Measurements from ENCODE around the gene QPCTL.
A peak's percentile ranks its signal among the peaks of the same experiment; 100 is the strongest.
"Not testable (repeated sequence)": the region's sequence is repeated elsewhere in the genome, so short reads cannot be mapped to it uniquely, and the experiment has no call there.

The QPCTL gene

DNA sequence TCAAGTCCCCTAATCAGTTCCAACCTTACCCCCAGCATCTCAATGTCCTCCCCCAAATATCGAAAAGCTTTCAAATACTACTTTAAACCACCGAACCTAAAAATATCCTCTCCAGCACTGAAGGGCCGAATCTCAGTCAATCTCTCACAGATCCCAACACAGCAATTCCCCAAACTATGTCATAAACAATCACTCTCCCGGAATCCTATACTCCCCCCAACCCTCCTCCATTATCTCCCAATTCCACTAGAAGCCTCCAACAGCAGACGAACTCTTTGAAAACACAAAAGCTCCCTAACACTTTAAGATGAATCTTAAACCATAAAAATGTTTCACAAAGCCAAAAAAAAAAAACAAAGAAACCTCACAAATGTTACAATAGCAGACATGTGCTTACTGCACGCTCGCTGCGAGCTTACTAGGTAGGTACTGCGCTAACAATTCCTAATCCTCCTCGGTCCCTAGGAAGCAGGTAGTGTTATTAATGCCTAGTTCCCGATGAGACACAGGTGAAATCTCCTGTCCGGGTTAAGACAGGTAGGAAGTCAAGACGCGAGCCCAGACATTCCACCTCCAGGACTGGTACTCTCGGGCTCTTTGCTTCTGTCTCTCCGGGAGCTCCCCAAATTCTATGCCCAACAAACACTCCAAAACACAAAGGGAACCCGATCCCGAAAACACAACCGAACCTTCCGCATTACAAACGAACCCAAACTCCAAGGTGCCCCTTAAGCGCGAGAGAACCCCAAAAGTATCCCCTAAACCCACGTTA lies 24.1 kb downstream of the QPCTL start:
- no peak for DNase-seq (ENCODE audit: low read depth in 2 of 2, low spot score in 1 of 2)

DNA sequence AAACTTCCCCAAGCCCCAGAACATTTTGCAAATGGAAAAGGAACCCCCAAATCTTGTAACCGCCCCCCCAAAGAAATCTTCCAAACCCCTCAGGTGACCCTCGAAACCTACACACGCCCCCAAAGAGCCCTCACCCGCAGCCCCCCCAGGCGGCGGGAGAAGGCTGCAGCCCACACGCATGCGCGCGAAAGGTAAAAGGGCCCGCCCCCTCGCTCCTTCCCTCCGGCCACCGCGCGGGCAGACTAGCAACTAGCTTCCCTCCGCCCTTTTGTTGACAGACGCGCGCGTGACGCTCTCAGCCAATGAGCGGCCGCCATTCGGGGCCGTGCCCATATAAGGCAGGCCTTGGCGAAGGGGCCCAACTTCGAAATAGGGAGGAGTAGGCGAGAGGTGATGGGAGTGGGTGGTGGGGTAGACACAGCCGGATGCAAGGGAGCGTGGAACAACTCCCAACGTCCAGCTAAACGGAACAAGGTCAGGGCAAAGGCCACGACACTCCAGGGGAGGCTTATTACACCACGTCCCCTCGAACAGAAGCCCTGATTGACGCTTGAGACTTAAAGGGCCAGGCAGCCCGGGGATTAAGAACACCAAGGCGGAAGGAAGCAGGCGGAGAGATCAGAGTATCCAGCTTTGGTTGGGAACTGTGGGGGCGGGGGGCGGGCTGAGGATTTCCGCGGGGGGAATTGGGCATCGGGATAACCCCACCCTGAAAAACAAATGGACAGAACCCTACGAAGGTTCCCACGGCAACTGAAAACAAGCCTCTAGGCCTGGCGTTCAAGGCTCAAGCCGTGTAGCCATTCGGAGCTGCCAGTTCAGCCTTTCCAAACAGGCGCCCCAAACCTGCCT lies 24.9 kb downstream of the QPCTL start:
- DNase-seq (ENCODE audit: low read depth in 2 of 2, low spot score in 1 of 2) = peak; percentile 93 to 96

DNA sequence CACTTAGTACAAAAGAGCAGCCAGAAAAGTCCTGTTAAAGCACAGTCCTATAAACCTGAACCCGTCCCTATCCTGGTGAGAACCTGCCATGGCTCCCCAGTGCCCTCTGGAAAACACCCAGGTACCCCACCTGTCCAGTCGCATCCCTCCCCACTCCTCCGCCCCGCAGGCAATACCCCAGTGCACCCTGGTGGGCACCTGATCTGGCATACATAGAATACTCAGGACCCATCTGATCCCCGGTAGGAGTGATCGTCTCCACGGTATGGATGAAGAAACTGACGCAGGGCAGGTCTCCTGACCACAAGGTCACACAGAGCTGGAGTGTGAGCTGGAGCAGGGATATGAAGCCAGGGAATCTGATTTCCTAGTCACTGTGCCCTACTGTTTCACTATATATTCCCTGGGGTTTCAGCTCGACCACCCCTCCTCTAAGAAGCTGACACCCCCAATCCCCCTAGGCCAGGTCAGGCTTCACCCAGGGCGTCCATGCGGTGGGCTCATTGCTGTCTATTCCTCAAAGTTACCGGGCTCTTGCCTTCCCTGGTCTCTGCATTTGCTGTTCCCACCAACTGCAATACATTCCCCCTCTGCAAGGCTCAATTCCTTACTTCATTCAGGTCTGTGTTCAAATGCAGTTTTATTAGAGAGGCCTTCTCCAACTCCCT lies 25.7 kb downstream of the QPCTL start:
- no peak for DNase-seq (ENCODE audit: low read depth in 2 of 2, low spot score in 1 of 2)

DNA sequence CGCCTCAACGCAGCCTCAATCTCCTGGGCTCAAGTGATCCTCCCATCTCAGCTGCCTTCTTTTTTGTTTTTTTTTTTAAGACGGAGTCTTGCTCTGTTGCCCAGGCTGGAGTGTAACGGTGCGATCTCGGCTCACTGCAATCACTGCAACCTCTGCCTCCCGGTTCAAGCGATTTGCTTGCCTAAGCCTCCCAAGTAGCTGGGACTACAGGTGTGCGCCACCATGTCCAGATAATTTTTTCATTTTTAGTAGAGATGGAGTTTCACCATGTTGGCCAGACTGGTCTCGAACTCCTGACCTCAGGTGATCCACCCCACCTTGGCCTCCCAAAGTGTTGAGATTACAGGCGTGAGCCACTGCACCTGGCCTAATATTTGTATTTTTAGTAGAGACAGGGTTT lies 27.6 kb downstream of the QPCTL start:
- DNase-seq (ENCODE audit: low read depth in 2 of 2, low spot score in 1 of 2) = not testable (repeated sequence)

DNA sequence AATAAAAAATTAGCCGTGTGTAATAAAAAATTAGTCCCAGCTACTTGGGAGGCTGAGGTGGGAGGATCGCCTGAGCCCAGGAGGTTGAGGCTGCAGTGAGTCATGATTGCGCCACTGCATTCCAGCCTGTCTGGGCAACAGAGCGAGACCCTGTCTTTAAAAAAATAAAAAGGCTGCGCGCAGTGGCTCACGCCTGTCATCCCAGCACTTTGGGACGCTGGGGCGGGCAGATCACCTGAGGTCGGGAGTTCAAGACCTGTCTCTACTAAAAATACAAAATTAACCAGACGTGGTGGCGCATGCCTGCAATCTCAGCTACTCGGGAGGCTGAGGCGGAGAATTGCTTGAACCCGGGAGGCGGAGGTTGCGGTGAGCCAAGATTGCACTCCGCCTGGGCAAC lies 36.2 kb downstream of the QPCTL start:
- DNase-seq (ENCODE audit: low read depth in 2 of 2, low spot score in 1 of 2) = not testable (repeated sequence)

DNA sequence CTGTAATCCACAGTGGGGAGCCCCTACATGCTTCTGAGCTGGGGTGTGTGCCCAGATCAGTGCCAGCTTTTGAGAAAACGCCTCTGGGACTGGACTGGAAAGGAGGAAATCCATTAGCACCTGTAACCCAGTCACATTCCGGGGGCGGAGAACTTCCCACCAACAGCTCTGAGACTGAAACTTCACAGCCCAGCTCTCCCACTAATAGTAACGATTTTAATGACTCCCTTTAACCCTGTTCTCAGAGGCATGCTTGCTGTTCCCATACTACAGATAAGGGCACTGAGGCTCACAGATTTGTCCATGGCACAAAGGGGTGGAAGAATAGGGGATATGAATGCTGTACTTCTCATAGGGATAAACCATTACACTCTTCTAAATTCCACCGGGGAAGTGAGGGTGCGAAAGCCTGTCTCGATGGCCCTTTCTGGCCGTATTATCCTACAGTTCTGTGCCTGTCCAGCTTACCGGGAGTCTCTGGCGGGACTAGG lies 37.4 kb downstream of the QPCTL start:
- DNase-seq (ENCODE audit: low read depth in 2 of 2, low spot score in 1 of 2) = no peak

DNA sequence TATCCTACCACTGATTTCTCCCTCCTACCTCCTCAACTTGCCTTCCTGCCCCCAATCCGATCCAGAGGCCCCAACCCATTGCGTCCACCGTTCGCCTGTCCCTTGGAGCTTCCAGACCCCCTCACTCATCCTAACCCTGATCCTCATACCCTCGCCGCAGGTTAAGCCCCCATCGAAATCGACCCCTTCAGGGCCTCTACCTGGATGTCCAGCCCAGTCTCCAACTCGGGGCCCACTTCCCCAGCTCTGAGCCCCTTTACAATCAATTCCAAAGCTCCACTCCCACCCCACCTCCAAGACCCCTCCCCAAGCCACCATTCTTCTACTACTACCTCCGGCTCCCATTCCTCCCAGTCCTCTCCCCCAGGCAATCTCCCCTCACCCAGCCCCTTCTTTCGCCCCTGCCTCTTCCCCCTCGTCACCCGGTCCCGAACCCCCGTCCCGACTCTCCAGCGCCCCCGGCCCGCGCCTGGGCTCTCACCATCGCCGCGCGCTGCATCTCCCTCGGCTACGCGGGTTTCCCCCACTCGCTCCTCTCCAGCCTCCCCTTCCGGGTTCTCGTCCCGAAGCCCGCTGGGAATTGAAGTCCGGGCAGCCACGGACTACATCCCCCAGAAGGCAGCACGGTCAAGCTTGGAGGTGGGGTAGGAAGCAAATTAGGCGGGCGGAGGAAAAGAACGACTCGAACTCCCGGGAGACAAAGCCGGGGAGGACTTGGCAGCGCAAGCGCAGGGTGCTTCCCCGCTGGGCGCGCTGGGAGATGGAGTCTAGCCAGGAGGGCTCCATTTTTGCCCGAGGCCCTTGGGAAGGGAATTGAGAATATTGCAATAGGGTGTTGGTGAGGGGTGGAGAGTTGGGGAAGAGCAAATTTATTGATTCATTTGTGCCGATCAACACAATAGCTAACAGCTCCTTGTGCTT lies 38.2 kb downstream of the QPCTL start, which contains the start of gene FBXO46:
Gene FBXO46 (minus strand): TSS at position 529 of the 921 bp plus-strand sequence. CDS start 17,401 bp downstream, outside the sequence.
- DNase-seq (ENCODE audit: low read depth in 2 of 2, low spot score in 1 of 2) = peak; percentile 72 to 83

DNA sequence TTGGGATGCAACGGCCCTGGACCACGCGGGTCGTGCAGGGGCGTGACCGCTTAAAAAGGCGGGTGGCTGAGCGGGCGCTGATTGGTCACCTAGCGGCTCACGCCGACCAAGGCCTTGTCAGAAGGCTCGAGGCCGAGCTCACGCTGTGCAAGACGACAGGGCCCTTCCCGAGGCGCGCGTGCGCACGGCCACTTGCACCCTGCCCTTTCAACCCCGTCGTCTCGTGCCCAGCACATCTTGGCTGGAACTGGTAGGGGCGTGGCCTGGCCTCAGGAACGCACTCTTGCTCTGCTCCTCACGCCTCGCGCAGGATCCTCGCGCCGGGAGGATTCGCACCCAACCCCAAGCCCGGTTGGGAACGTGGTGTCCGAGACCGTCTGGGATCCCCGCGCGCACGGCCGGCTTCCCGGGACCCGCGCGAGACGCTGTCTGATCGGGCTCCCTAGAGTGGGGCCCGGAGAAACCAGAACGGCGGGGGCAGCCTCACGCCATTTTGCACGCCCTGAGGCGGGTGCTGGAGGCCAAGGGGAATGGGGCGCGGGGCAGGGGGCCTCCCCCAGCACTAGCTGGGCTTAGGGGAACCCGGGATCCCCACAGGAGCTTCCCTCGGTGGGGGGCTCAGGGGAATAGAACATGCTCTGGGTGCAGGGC lies 40.8 kb downstream of the QPCTL start, which contains the start of gene MEIOSIN:
Gene MEIOSIN (plus strand): TSS at position 280 of the 651 bp plus-strand sequence. CDS start 1,938 bp downstream, outside the sequence.
- DNase-seq (ENCODE audit: low read depth in 2 of 2, low spot score in 1 of 2) = no peak

DNA sequence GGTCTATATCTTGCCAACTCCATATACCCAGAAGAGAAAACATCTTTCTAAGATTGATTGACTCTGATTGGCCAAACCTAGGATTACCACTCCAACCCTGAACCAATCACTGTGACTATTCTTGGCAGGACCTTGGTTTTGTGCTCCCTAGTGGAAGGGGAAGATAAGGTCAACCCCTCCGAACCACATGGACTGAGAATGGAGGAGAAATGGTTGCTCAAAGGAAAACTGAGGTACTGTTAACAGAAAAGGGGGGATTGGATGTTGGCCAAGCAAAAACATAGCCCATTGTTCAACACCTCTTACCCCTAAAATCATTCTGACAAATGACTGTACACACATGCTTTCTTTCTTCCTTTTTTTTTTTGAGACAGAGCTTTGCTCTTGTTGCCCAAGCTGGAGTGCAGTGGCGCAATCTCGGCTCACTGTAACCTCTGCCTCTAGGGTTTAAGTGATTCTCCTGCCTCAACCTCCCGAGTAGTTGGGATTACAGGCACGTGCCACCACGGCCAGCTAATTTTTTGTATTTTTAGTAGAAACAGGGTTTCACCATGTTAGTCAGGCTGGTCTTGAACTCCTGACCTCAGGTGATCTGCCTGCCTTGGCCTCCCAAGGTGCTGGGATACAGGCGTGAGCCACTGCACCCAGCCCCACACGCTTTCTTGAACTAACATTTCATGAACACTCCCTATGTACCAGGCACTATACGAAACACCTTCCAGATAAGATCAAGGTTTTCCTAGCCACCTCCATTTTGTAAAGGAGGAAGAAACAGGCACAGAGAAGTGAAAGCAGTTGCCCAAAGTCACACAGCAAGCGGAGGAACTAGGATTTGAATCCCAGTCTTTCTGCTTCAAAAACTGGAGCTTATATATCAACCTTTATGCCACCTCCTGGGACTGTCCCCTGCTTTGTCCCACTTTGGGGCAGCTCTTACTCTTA lies 47.3 kb downstream of the QPCTL start:
- DNase-seq (ENCODE audit: low read depth in 2 of 2, low spot score in 1 of 2) = no peak

DNA sequence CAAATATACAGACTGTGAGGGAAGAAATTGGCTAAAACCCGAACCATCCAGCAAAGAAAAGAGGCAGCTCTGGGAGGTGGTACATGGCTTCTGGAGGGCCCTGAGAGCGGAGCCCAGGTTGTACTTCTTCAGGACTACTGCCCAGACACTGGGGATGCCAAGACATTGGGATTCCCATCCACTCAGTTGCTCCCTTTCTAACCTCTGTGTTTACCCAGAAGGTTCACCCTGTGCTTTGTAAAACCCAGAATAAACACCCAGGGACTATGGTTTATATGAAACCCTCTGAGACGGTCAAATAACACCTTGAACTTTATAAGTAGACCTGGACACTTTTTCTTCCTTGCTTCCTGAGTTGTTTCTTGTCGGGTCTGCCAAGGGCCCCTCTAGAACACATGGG lies 50.5 kb downstream of the QPCTL start:
- no peak for DNase-seq (ENCODE audit: low read depth in 2 of 2, low spot score in 1 of 2)

DNA sequence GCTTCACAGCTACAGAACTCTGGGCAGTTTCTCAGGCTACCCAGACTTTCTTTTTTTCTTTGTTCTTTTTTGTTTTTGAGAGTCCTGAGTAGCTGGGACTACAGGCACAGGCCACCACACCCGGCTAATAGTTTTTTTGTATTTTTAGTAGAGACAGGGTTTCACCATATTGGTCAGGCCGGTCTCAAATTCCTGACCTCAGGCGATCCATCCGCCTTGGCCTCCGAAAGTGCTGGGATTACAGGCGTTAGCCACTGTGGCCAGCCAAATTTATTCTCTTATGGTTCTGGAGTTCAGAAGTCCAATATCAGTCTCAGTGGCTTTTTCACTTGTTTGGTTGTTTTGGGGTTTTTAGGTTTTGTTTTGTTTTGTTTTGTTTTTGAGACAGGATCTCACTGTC lies 53.1 kb downstream of the QPCTL start:
- DNase-seq (ENCODE audit: low read depth in 2 of 2, low spot score in 1 of 2) = no peak

DNA sequence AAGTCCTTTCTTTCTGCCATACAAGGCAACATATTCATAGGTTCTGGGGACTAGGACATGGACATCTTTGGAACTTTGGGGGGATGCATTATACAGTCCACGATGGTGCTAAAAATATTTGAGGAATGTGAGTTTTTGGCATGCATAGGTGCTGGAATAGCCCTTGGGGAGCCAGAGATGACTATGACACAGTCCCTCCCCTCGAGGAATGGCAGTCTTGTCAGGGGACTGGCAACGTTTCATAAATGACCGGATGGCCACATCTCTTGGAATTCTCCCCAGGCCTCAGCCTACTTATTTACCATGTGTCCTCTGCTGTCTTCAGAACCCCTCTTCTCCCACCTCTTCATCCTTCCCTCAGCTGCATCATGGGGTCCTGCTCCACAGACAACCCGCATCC lies 54.4 kb downstream of the QPCTL start:
- DNase-seq (ENCODE audit: low read depth in 2 of 2, low spot score in 1 of 2) = no peak

DNA sequence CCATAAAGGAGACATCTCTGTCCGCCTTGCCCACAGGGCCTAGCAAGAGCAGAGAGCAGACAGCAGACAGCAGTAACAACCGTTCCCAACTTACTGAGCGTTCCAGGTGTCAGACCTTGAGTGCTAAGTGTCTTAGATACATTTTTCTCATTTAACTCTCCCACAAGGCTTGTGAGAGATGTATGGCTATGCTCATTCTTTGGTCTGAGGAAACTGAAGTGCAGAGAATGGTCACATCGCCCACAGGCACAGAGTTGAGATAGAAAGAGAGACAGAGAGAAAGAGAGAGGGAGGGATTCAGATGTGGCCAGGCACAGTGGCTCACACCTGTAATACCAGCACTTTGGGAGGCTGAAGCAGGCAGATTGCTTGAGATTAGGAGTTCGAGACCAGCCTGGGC lies 55.0 kb downstream of the QPCTL start:
- DNase-seq (ENCODE audit: low read depth in 2 of 2, low spot score in 1 of 2) = no peak

DNA sequence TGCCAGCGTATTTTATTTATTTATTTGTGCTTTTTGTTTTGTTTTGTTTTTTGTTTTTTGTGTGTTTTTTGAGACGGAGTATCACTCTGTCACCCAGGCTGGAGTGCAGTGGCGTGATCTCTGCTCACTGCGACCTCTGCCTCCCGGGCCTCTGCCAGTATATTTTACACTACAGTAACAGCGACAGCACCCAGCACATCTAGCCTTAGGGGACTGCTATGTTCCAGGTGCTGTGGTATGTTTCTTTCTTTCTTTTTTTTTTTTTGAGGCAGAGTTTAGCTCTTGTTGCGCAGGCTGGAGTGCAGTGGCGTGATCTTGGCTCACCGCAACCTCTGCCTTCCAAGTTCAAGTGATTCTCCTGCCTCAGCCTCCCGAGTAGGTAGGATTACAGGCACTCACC lies 59.0 kb downstream of the QPCTL start:
- DNase-seq (ENCODE audit: low read depth in 2 of 2, low spot score in 1 of 2) = not testable (repeated sequence)

DNA sequence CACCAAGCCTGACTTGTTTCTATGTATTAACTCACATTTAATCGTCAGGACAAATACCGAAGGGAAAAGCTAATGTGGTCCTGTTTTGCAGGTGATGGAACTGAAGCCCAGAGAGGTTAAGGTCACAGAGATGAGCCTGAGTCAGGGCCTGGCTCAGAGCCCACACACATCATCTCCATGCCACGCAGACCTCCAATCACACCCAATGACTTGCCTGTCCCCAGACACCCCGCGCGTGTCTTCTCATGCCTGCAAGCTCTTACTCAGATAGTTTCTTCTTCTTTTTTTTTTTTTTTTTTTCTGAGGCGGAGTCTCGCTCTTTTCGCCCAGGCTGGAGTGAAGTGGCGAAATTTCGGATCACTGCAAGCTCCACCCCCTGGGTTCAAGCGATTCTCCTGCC lies 60.2 kb downstream of the QPCTL start:
- no peak for DNase-seq (ENCODE audit: low read depth in 2 of 2, low spot score in 1 of 2)

DNA sequence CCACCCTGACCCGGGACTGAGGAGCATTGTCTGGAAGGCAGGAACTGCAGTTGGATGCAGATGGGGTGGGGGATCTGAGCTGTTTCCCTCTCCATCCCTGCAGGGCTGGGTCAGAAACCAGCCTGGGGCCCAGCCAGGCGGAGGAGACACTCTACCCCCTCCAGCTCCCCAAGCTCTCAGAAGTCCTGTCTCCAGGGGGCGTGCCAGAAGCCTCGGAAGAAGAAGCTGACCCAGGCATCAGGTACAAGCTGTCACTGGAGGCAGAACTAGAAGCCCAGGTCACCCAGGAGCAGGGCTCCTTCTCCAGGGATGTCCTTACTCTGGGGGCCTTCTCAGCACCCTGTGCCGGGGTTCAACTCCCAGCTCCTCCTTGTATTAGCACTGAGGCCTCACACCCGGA lies 61.1 kb downstream of the QPCTL start:
- DNase-seq (ENCODE audit: low read depth in 2 of 2, low spot score in 1 of 2) = no peak

All from stimulated activated CD8-positive, alpha-beta memory T cell treated with anti-CD3 and anti-CD28 coated beads, Interleukin-4, amount 100 ng/mL, for 1 hour (primary cell).